HUES48 (cell line): ENCODE results near the gene ALPK1.

Source experiments
- H3K27ac ChIP-seq: one replicate; pipeline ENCODE4 v1.7.0; 2013; ENCODE audit warnings: low read depth, low read length, inconsistent platforms
- H3K27me3 ChIP-seq: 2 replicates; pipeline ENCODE4 v1.6.1; 2013; ENCODE audit warnings: mild to moderate bottlenecking, low read length; ENCODE audit not compliant: control insufficient read depth, insufficient read depth
- H3K36me3 ChIP-seq: 2 replicates; pipeline ENCODE4 v1.6.1; 2013; ENCODE audit warnings: low read length; ENCODE audit not compliant: control insufficient read depth, insufficient read depth
- H3K4me1 ChIP-seq: 2 replicates; pipeline ENCODE4 v1.6.1; 2013; ENCODE audit warnings: mild to moderate bottlenecking, low read length; ENCODE audit not compliant: control insufficient read depth, insufficient read depth
- H3K4me3 ChIP-seq: 2 replicates; pipeline ENCODE4 v1.5.1; 2013; ENCODE audit warnings: mild to moderate bottlenecking, low read depth, low read length
- H3K9ac ChIP-seq: 2 replicates; pipeline ENCODE4 v1.6.1; 2013; ENCODE audit warnings: mild to moderate bottlenecking, low read depth, low read length, moderate library complexity
- H3K9me3 ChIP-seq: 2 replicates; pipeline ENCODE4 v1.6.1; 2013; ENCODE audit warnings: low read length; ENCODE audit not compliant: control insufficient read depth, insufficient read depth

The ALPK1 gene

GRCh38 chr4:112358952-112359749 is 62.0 kb downstream of the ALPK1 start:
- Histone ChIP-seq H3K9me3 (no peaks in the 10 kb centered on the region), H3K4me1 (peaks cover 11% of the 10 kb centered on the region), H3K4me3 (no peak overlapping the region), H3K27me3 (no peaks in the 10 kb centered on the region), H3K9ac (no peak overlapping the region), H3K36me3 (no peaks in the 10 kb centered on the region), H3K27ac (no peak overlapping the region)

DNA sequence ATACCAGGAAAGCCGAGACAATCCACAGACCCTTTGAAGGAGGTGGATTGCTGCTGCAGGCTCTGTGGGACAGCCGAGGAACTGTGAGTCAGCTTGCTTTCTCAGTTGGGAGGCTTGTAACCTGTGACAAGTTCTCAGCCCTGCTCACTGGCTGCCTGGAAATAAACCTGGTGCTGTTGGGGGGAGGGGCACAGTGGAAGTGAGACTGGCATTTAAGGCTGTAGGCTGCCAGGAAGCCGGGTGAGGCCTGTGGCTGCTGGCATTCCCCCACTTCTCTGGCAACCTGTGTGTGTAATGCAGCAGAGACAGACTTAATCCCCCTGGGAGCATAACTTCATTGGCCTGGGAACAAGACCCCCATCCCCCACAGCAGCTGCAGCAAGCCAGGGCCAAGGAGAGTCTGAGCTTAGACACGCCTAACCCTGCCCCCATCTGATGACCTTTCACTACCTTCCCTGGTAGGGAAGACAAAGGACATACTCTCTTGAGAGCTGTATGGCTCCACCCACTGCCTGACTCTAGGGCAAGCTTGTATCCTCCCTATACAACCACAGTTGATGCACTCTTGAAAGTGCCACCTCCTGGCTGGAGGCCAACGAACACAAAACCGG is 64.1 kb downstream of the ALPK1 start:
- peak overlapping the region; percentile 37; the same call in 1 of the 2 replicates for H3K4me3 ChIP-seq
- peak overlapping the region; percentile 38; the same call in 1 of the 2 replicates for H3K9ac ChIP-seq
- H3K27me3 ChIP-seq: no peaks in the 10 kb centered on the region
- no peaks in the 10 kb centered on the region for H3K9me3 ChIP-seq
- H3K36me3 ChIP-seq: no peaks in the 10 kb centered on the region
- peak overlapping the region; percentile 77 for H3K27ac ChIP-seq
- peaks cover 11% of the 10 kb centered on the region for H3K4me1 ChIP-seq

DNA sequence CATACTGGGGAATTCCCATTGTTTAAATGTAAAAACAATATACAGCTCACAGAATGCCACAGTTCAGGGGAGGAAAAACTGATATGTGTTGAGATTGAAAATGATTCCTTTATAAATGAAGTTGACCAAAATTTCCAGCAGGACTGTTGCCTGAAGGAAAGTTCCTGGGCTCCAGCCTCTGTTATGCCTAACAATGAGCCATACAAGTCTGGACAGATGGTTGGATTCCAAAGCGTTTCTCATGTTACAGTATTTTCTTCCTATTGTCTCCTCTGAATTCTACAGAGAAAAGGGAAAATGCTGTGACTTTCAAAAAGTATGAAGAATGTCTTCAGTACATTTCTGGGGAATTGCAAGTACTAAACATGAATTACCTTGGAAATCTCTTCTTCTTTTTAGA is 73.3 kb downstream of the ALPK1 start:
- H3K9me3 ChIP-seq: no peaks in the 10 kb centered on the region
- H3K4me1 ChIP-seq: peaks cover 3% of the 10 kb centered on the region; the same call in 1 of the 2 replicates
- no peak overlapping the region for H3K4me3 ChIP-seq
- H3K36me3 ChIP-seq: no peaks in the 10 kb centered on the region
- no peaks in the 10 kb centered on the region for H3K27me3 ChIP-seq
- H3K27ac ChIP-seq: no peak overlapping the region
- no peak overlapping the region for H3K9ac ChIP-seq

- Histone ChIP-seq H3K4me3 (no peak overlapping the region), H3K4me1 (peaks cover 3% of the 10 kb centered on the region; the same call in 1 of the 2 replicates), H3K9me3 (no peaks in the 10 kb centered on the region), H3K36me3 (no peaks in the 10 kb centered on the region), H3K27me3 (no peaks in the 10 kb centered on the region), H3K9ac (no peak overlapping the region), H3K27ac (no peak overlapping the region)
Observed at GRCh38 chr4:112371361-112371760, 74.2 kb downstream of the ALPK1 start.

DNA sequence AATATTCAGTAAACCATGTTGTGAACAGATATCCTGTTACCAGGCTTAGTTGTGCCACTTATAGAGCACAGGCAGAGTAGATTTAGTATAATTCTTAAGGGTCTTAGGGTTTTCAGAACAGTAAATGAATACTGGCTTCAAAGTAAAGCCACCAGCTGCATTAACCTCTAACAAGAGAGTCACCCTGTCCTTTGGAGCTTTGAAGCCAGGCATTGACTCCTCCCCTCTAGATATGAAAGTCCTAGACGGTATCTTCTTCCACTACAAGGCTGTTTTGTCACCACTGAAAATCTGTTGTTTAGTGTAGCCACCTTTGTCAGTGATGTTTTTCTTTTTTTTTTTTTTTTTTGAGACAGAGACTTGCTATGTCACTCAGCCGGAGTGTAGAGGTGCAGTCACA is 77.7 kb downstream of the ALPK1 start:
- no peak overlapping the region for H3K4me3 ChIP-seq
- no peak overlapping the region for H3K27ac ChIP-seq
- peaks cover 23% of the 10 kb centered on the region for H3K27me3 ChIP-seq
- no peaks in the 10 kb centered on the region for H3K9me3 ChIP-seq
- H3K4me1 ChIP-seq: peaks cover 11% of the 10 kb centered on the region
- no peaks in the 10 kb centered on the region for H3K36me3 ChIP-seq
- no peak overlapping the region for H3K9ac ChIP-seq

DNA sequence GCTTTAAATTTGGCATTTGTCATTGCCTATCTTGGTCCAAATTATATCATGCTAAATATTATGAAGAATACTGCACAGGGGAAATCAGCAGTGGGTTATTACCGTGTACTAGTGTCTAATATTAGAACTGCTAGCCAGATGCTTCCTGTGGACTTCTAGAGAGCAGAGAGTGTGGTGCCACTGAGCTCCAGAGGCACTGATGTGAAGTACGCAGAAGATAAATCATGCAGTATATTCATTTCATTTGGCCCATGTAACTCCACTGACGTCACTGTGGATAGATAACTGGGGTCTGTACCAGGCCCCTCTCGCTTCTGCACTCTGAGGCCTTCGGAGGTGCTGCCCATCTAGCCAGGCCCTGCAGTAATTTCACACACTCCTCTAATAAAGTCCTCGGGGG is 80.0 kb downstream of the ALPK1 start:
- Histone ChIP-seq H3K4me1 (peaks cover 9% of the 10 kb centered on the region), H3K4me3 (no peak overlapping the region), H3K9me3 (no peaks in the 10 kb centered on the region), H3K27ac (no peak overlapping the region), H3K36me3 (no peaks in the 10 kb centered on the region), H3K27me3 (peaks cover 36% of the 10 kb centered on the region), H3K9ac (no peak overlapping the region)

DNA sequence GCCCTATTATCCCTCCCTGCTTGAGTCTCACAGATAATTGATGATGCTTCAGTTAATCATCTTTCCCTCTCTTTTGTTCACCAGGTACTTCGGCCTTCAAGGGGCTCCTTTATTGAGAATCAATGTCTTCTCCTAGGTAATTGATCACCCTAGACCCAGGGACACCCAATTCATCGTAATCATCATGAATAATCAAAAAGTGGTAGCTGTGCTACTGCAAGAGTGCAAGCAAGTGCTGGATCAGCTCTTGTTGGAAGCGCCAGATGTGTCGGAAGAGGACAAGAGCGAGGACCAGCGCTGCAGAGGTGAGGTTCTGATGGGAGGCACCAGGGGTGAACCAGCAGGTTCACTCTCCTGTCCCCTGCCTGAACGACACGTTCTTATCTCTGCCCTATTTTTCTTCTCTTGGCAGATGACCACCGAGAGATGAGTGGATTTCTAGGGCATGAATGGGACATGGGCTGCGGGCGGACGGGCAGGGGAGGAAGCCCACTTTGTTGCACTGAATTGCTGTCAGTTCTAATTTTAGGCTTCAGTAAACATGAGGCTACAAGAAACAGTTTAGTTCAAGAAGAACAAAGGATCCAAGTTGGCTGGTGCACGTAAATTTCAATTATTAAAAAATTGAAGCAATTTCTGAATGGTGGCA is 80.5 kb downstream of the ALPK1 start:
- peaks cover 36% of the 10 kb centered on the region for H3K27me3 ChIP-seq
- peaks cover 9% of the 10 kb centered on the region for H3K4me1 ChIP-seq
- H3K4me3 ChIP-seq: no peak overlapping the region

GRCh38 chr4:112378243-112378620 is 81.1 kb downstream of the ALPK1 start:
- Histone ChIP-seq H3K9ac (no peak overlapping the region), H3K27me3 (peaks cover 36% of the 10 kb centered on the region), H3K4me1 (peaks cover 9% of the 10 kb centered on the region), H3K27ac (no peak overlapping the region), H3K4me3 (no peak overlapping the region), H3K9me3 (no peaks in the 10 kb centered on the region), H3K36me3 (no peaks in the 10 kb centered on the region)

More for the DNA sequence above, 80.5 kb downstream of the ALPK1 start:
- Histone ChIP-seq H3K9me3 (no peaks in the 10 kb centered on the region), H3K36me3 (no peaks in the 10 kb centered on the region), H3K9ac (no peak overlapping the region), H3K27ac (no peak overlapping the region)

DNA sequence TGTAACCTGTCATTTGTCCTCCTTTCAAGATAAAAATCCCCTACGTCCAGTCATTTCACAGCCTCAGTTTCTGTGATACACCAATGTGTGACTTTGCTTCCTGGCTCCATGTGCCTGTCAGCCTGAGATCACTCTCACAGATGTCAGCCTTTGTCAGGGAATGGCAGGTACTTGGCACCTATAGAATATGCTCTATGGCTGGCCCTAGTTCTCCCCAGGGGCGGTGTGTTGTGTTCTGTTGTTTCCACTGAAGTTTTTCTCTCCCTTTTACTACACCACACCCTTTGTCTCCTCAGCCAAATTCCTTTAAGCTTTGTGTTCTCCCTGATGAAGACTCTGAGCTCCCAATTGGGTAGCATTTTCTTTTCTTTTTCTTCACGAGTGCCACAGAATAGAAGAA is 81.7 kb downstream of the ALPK1 start:
- H3K27ac ChIP-seq: no peak overlapping the region
- peaks cover 9% of the 10 kb centered on the region for H3K4me1 ChIP-seq
- H3K4me3 ChIP-seq: peak overlapping the region; percentile 48
- H3K9me3 ChIP-seq: no peaks in the 10 kb centered on the region
- H3K27me3 ChIP-seq: peaks cover 36% of the 10 kb centered on the region
- no peaks in the 10 kb centered on the region for H3K36me3 ChIP-seq
- no peak overlapping the region for H3K9ac ChIP-seq

DNA sequence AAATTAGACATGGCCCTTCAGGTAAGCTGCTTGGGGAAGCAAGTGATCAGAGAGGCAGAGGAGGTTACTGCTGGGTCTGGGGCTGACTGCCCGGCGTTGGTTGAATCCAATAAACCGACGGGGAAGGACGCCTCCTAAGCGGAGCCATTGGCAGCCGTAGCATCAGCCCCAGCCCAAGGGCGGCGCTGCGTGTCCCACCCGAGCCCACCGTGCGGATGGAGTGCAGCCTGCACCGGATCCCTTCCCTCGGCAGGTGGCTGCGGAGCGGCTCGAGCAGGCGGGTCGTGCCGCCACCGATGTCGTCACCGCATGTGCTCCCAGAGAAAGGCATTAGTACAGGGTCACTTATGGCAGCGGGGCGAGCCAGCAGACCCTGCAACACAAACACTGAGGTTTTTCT is 82.1 kb downstream of the ALPK1 start:
- H3K27ac ChIP-seq: no peak overlapping the region
- H3K27me3 ChIP-seq: peaks cover 36% of the 10 kb centered on the region
- peak overlapping the region; percentile 46; the same call in 1 of the 2 replicates for H3K9ac ChIP-seq
- no peaks in the 10 kb centered on the region for H3K36me3 ChIP-seq
- no peaks in the 10 kb centered on the region for H3K9me3 ChIP-seq
- H3K4me1 ChIP-seq: peaks cover 9% of the 10 kb centered on the region
- peak overlapping the region; percentile 48 for H3K4me3 ChIP-seq
